ENCODE measurements around the gene MAGI3. TPM values are rescaled to one million over a fixed set of nuclear protein-coding genes. Genes with fewer than 3 reads are reported as not detected.

MAGI3 gene
- total and polyA plus RNA-seq, 2 of the 13 experiments (the other 11 are each of a cell fraction or from before 2014, with no cell fraction given) = 4.0 to 11.8 TPM

GRCh38 chr1:113389953-113390834, at the start of gene MAGI3 (continued):
- TF ChIP-seq HOMEZ (CRISPR knock-in tag; IDR thresholded peaks at IDR 0.05; ENCODE audit: low read depth) (peak; percentile 93), ZNF768 (CRISPR knock-in tag; IDR thresholded peaks at IDR 0.05) (peak; percentile 78; the same call in 1 of the 2 replicates), TGIF2 (CRISPR knock-in tag; IDR thresholded peaks at IDR 0.05) (no peak; the same call in 1 of the 2 replicates), DPF2 (CRISPR knock-in tag; IDR thresholded peaks at IDR 0.05; ENCODE audit: borderline replicate concordance, low read depth) (no peak), SP1 (IDR thresholded peaks at IDR 0.05) (no peak), SP1 (CRISPR knock-in tag; IDR thresholded peaks at IDR 0.05) (peak; percentile 71), ZNF441 (CRISPR knock-in tag; IDR thresholded peaks at IDR 0.05; ENCODE audit: borderline replicate concordance) (peak; percentile 94), MXD1 (CRISPR knock-in tag; IDR thresholded peaks at IDR 0.05) (peak; percentile 8), BCL6 (CRISPR knock-in tag; IDR thresholded peaks at IDR 0.05) (no peak; the same call in 1 of the 2 replicates), SYNCRIP (IDR thresholded peaks at IDR 0.05; ENCODE audit: insufficient read depth, low read depth, low read length) (no peak), BCLAF1 (IDR thresholded peaks at IDR 0.05) (no peak), REST (IDR thresholded peaks at IDR 0.05; ENCODE audit: borderline replicate concordance in 1 of 2, low read depth in 1 of 2, low read length in 2 of 2) (peak in 1 of 2 experiments; percentile 60; a peak in 1 of 4 replicates), ZNF207 (IDR thresholded peaks at IDR 0.05; ENCODE audit: borderline replicate concordance) (no peak), LRRFIP1 (CRISPR knock-in tag; conservative IDR thresholded peaks at IDR 0.05) (no peak), SP5 (CRISPR knock-in tag; IDR thresholded peaks at IDR 0.05; ENCODE audit: borderline replicate concordance, low read depth) (peak; percentile 75)
